CD4-positive, alpha-beta T cell treated with Interleukin-17A for 4 hours (primary cell): Measurements from ENCODE around the gene API5.

Experiments used
- DNase-seq: peaks from one replicate; pipeline ENCODE4 v3.0.0-alpha.2; 2020; ENCODE audit warnings: mixed read lengths

The API5 gene

DNA sequence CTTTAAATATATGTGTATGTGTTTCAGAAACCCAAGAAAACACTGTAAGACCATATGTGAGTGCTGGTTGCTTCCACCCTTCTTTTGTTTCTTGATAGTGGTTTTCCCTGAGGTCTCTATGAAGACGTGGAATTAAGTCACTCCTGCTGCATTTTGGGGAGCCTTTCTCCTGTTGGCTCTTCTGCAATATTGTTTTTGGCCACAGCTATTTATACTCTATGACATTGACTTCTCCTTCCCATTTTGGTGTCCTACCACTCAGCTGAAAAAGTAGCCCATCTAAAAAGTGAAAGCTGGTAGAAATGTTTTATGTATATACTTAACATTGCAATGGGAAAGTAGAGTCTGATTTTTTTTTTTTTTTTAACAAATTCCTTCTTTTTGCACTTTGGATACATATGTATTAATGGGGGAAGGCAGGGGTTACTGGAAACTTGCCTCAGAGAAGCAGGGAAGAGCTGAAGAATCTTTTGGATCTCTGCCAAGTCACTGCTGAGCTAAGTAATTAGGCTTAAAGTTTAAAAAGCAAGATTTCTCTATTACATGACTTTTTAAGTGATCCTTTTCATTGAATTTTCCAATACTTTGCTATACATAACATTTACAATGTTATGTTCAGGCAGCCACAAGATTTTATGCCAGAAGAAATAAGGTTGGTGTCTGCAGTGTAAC lies 48.7 kb downstream of the API5 start:
- DNase-seq: no peak

GRCh38 chr11:43366677-43367076 lies 54.9 kb downstream of the API5 start:
- DNase-seq: no peak

- DNase-seq: no peak
Measured at GRCh38 chr11:43367382-43368178, 55.8 kb downstream of the API5 start.

DNA sequence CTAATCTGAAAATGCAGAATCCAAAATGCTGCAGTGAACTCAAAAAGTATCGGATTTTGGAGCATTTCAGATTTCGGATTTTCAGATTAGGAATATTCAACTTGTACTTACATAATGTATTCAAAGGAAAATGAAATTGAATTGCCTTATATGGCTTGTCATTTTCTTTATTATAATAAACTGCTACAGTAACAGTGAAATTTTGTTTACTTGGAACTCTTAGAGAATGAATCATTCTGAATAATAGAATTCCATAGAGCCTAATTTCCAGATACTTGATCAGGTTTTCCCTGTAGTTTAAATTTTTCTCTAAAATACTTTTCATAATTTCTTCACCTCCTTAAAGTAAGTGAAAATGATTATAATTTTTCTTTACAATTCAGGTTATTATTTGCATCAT lies 64.3 kb downstream of the API5 start:
- DNase-seq: no peak

DNA sequence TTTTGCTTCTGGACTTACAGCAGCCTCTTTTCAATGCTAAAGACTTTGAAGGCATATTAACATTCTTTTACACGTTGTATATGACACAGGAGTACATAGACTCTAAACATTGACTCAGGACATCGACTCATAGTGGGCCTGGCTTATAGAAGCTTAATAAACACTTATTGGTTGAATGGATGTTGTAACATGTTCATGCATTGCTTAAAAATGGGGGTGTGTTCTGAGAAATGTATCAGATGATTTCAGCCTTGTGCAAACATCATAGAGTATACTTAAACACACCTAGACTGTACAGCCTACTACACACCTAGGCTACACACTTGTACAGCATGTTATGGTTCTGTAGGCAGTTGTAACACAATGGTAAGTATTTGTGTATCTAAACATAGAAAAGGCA lies 64.8 kb downstream of the API5 start:
- DNase-seq: no peak

GRCh38 chr11:43377389-43377788 lies 65.6 kb downstream of the API5 start:
- no peak for DNase-seq

DNA sequence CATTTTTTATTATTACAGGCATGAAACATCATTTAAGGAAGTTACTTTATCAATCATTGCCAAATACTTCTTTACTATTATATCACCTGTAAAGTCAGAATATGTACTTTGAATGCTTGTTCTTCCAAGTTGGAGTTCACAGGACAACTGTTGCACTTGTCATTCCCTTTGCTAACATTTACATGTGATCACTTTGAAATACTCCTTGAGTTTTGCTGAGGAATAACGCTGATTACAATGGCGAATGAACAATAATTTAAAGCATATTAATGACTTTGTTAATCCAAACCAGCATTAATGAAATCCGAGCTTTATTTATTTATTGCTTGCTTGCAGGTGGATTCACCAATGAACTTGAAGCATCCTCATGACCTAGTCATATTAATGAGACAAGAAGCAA lies 67.1 kb downstream of the API5 start:
- DNase-seq: no peak

GRCh38 chr11:43381802-43382201 lies 70.0 kb downstream of the API5 start:
- DNase-seq: no peak

DNA sequence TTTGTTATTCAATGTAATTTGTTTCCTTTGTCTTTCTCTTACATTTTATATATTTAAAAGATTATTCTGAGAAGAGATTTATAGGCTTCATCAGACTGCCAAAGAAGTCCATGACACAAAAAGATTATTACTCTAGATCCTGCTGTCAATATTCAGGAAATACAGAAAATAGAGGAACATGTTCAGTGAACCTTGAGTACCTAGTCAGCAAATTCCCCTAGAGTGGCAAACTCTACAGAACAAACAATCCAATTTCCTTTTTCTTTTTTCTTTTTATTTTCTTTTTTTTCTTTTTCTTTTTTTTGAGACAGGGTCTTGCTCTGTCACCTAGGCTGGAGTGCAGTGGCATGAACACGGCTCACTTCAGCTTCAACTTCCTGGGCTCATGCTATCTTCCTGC lies 70.8 kb downstream of the API5 start:
- DNase-seq: no peak

- no peak for DNase-seq
Measured at GRCh38 chr11:43384393-43384792, 72.6 kb downstream of the API5 start.

GRCh38 chr11:43392713-43393112 lies 80.9 kb downstream of the API5 start:
- DNase-seq: no peak

DNA sequence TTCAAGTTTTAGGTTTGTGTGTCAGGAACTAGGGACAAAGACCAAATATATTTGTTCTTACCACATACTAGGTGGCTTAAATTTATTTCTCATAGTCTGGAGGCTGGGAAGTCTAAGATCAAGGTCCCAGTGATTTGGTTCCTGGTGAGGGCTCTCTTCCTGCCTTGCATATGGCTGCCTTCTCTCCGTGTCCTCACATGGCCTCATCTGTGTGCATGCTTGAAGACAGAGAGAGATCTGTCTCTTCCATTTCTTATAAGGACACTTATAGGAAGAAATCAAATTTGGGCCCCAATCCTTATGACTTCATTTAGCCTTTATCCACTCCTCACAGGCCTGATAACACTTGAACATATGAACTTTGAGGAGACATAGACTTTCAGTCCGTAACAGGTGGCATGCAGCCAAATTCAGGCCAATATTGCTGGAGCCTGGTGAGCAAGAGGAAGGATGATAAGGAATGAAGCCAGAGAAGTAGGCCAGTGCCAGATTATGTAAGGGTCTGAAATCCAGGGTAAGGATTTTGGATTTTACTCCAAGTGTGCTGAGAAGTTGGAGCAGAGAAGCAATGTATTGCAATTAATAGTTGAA lies 82.1 kb downstream of the API5 start:
- no peak for DNase-seq
